ENCODE results near the gene ZNF583. TPM values are rescaled to one million over a fixed set of nuclear protein-coding genes. Genes with fewer than 3 reads are reported as not detected.

The ZNF583 gene
- total and polyA plus RNA-seq, 2 of the 13 experiments (the other 11 are each of a cell fraction or from before 2014, with no cell fraction given): 0.65 to 5.3 TPM

GRCh38 chr19:56400485-56400884, 3.6 kb upstream of the ZNF583 start:
- intact Hi-C loops (cut with micrococcal nuclease; ENCODE audit: unreplicated experiment) (no loop called here), in situ Hi-C loops (cut with HindIII; ENCODE audit: extremely low pct_ligation_motif_present, low pct_unique_long_range_greater_than_20kb) (no loop called here)
- WGBS (ENCODE audit: low lambda C conversion rate): 65% methylated on average over 4 of the region's 4 CpGs
- peaks cover 16% of the 10 kb centered on the region for H3K4me1 ChIP-seq (ENCODE audit: insufficient read depth, low read length)
- H3K36me3 ChIP-seq (replicated peaks in 1 of 2; ENCODE audit: control insufficient read depth in 1 of 2, insufficient read depth in 2 of 2, low read length in 2 of 2): no peaks in the 10 kb centered on the region
- FAIRE-seq (no peak), DNase-seq (ENCODE audit: low spot score) (no peak), ATAC-seq (no peak)
- H4K20me1 ChIP-seq (ENCODE audit: insufficient read depth, low read length): no peaks in the 10 kb centered on the region
- no peak overlapping the region for H3K9ac ChIP-seq (ENCODE audit: insufficient read depth, low read depth, low read length)
- no peaks in the 10 kb centered on the region; a peak in 1 of 5 replicates for H3K27me3 ChIP-seq (ENCODE audit: control insufficient read depth in 1 of 2, insufficient read depth in 2 of 2, low read length in 2 of 2)
- H3K27ac ChIP-seq (ENCODE audit: extremely low read length, insufficient read depth, low read length): no peak overlapping the region
- H3K79me2 ChIP-seq (ENCODE audit: insufficient read depth, low read length): no peaks in the 10 kb centered on the region
- H3K9me3 ChIP-seq (ENCODE audit: low read length): peaks cover 59% of the 10 kb centered on the region
- H2AFZ ChIP-seq (ENCODE audit: low read length): no peak overlapping the region
- H3K4me3 ChIP-seq (replicated peaks in 1 of 3; ENCODE audit: insufficient read depth in 1 of 3, low read depth in 2 of 3, low read length in 3 of 3): no peak overlapping the region
- POLR2A ChIA-PET: interaction anchor here (0.7 kb wide), 1 partner anchor 45 kb away, joined by 3 read pairs; no protein-coding TSS in a partner anchor
- CTCF ChIA-PET (ENCODE audit: low intra/inter-chr PET ratio, low total read pairs): no interaction called here
- no TSS peak for BruUV-seq (replicated peaks)
- no peak overlapping the region for H3K4me2 ChIP-seq (ENCODE audit: low read depth, low read length)
- TF ChIP-seq ZNF562 (CRISPR knock-in tag; IDR thresholded peaks at IDR 0.05; ENCODE audit: borderline replicate concordance): 0 out of 2 replicates have a peak, but pooled peaks have one; percentile 34
- no peak for TF ChIP-seq ZNF329 (CRISPR knock-in tag; IDR thresholded peaks at IDR 0.05; ENCODE audit: low read depth)

- Histone ChIP-seq H3K4me3 (replicated peaks in 1 of 3; ENCODE audit: insufficient read depth in 1 of 3, low read depth in 2 of 3, low read length in 3 of 3) (peak overlapping the region; percentile 65 to 84 (median 79)), H3K27me3 (ENCODE audit: control insufficient read depth in 1 of 2, insufficient read depth in 2 of 2, low read length in 2 of 2) (no peaks in the 10 kb centered on the region; a peak in 1 of 5 replicates), H3K27ac (ENCODE audit: extremely low read length, insufficient read depth, low read length) (peak overlapping the region; percentile 70), H3K9ac (ENCODE audit: insufficient read depth, low read depth, low read length) (peak overlapping the region; percentile 86; the same call in 1 of the 2 replicates), H3K36me3 (replicated peaks in 1 of 2; ENCODE audit: control insufficient read depth in 1 of 2, insufficient read depth in 2 of 2, low read length in 2 of 2) (peaks cover 1 to 6% of the 10 kb centered on the region in 2 experiments; a peak in 1 of 5 replicates), H3K9me3 (ENCODE audit: low read length) (peaks cover 64% of the 10 kb centered on the region), H4K20me1 (ENCODE audit: insufficient read depth, low read length) (no peaks in the 10 kb centered on the region), H3K4me2 (ENCODE audit: low read depth, low read length) (peak overlapping the region; percentile 95), H3K4me1 (ENCODE audit: insufficient read depth, low read length) (peaks cover 16% of the 10 kb centered on the region), H3K79me2 (ENCODE audit: insufficient read depth, low read length) (no peaks in the 10 kb centered on the region), H2AFZ (ENCODE audit: low read length) (no peak overlapping the region)
- in situ Hi-C loops (cut with HindIII; ENCODE audit: extremely low pct_ligation_motif_present, low pct_unique_long_range_greater_than_20kb): no loop called here
- FAIRE-seq (no peak), DNase-seq (ENCODE audit: low spot score) (no peak), ATAC-seq (no peak)
- intact Hi-C loops (cut with micrococcal nuclease; ENCODE audit: unreplicated experiment): no loop called here
- no peak for TF ChIP-seq NFKB2 (CRISPR knock-in tag; IDR thresholded peaks at IDR 0.05; ENCODE audit: borderline replicate concordance)
- TF ChIP-seq ZNF629 (CRISPR knock-in tag; conservative IDR thresholded peaks at IDR 0.05): no peak
- no peak for TF ChIP-seq FOXP4 (CRISPR knock-in tag; IDR thresholded peaks at IDR 0.05)
- no peak for TF ChIP-seq SIX1 (CRISPR knock-in tag; IDR thresholded peaks at IDR 0.05; ENCODE audit: borderline replicate concordance)
- TSS peak; percentile 80 for BruUV-seq (replicated peaks)
- ChIA-PET CTCF (ENCODE audit: low intra/inter-chr PET ratio, low total read pairs) (interaction anchor here (1.4 kb wide), 1 partner anchor 93 kb away, joined by 3 read pairs; no protein-coding TSS in a partner anchor), POLR2A (interaction anchor here (0.6 to 1.7 kb wide), 8 partner anchors 11 to 1599 kb away, joined by 3 to 13 read pairs (median 4); partner anchors contain the start of genes ZNF264, ZNF582, ZNF606 and ZNF787)
- WGBS (ENCODE audit: low lambda C conversion rate): 83% methylated on average over 9 of the region's 9 CpGs
Observed at GRCh38 chr19:56403261-56403660, 871 bp upstream of the ZNF583 start.

Data from HepG2 (cell line).